Measurements from ENCODE around the gene TREML2. TPM values are rescaled to one million over a fixed set of nuclear protein-coding genes. Genes with fewer than 3 reads are reported as not detected.

The TREML2 gene
- total and polyA plus RNA-seq, 2 of the 8 experiments (the other 6 are each of a cell fraction or from before 2014, with no cell fraction given): 0.09 to 0.18 TPM

DNA sequence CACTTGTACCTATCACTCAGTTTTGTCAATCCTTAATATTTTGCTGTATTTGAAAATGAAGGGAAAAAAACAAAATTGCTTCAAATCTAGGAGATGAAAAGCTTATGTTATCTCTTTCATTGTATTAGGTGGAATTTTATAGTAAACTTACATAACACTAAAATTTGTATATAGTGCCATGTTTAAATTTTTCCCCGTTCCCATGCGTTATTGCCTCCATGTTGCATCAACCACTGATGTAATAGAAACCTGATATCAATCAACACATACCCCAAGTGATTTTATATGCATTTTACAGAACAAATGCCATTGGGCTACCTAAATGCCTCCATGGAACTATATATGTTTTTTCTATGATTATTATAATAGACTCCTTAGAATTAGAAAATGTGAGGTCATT is 23.3 kb downstream of the TREML2 start (continued):
- TF ChIP-seq, protein P1, sequence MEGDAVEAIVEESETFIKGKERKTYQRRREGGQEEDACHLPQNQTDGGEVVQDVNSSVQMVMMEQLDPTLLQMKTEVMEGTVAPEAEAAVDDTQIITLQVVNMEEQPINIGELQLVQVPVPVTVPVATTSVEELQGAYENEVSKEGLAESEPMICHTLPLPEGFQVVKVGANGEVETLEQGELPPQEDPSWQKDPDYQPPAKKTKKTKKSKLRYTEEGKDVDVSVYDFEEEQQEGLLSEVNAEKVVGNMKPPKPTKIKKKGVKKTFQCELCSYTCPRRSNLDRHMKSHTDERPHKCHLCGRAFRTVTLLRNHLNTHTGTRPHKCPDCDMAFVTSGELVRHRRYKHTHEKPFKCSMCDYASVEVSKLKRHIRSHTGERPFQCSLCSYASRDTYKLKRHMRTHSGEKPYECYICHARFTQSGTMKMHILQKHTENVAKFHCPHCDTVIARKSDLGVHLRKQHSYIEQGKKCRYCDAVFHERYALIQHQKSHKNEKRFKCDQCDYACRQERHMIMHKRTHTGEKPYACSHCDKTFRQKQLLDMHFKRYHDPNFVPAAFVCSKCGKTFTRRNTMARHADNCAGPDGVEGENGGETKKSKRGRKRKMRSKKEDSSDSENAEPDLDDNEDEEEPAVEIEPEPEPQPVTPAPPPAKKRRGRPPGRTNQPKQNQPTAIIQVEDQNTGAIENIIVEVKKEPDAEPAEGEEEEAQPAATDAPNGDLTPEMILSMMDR (IDR thresholded peaks at IDR 0.05; ENCODE audit: control extremely low read depth in 1 of 3, insufficient read depth in 1 of 3, low read depth in 1 of 3, low read length in 3 of 3): no peak
- no peak for TF ChIP-seq CBX8 (IDR thresholded peaks at IDR 0.05; ENCODE audit: borderline replicate concordance, low read depth, low read length)
- no peak for TF ChIP-seq SP2 (IDR thresholded peaks at IDR 0.05; ENCODE audit: low read length)
- TF ChIP-seq KDM4A (IDR thresholded peaks at IDR 0.05; ENCODE audit: low read depth, low read length, severe bottlenecking): no peak
- TF ChIP-seq SRF (IDR thresholded peaks at IDR 0.05; ENCODE audit: low read depth, low read length): no peak
